Measurements from ENCODE around the gene PEAK1. TPM values are rescaled to one million over a fixed set of nuclear protein-coding genes. Genes with fewer than 3 reads are reported as not detected.

Gene PEAK1
- total RNA-seq, 1 experiment from 2014 or later, result 18.4 TPM

- Histone ChIP-seq H3K4me1 (no peaks in the 10 kb centered on the region), H3K4me3 (ENCODE audit: low read depth, low read length) (no peak overlapping the region), H3K36me3 (ENCODE audit: control insufficient read depth, insufficient read depth, low read length) (no peaks in the 10 kb centered on the region), H3K9me3 (no peaks in the 10 kb centered on the region), H3K27me3 (replicated peaks; ENCODE audit: control insufficient read depth, insufficient read depth, low read length) (no peaks in the 10 kb centered on the region)
- H3K36me3 Mint-ChIP-seq (ENCODE audit: insufficient read depth, unreplicated experiment), result no peaks in the 10 kb centered on the region
- no peaks in the 10 kb centered on the region for H3K27me3 Mint-ChIP-seq (ENCODE audit: insufficient read depth, unreplicated experiment)
- no peak overlapping the region for H3K4me3 Mint-ChIP-seq (ENCODE audit: unreplicated experiment)
- CTCF ChIA-PET, result interaction anchor here (0.6 kb wide), 1 partner anchor 110 kb away, joined by 7 read pairs; no protein-coding TSS in a partner anchor
- TF ChIP-seq CTCF (IDR thresholded peaks at IDR 0.05; ENCODE audit: insufficient read depth in 1 of 2, low read depth in 1 of 2, low read length in 1 of 2, severe bottlenecking in 1 of 2, unreplicated experiment in 1 of 2), result no peak
- no TSS peak for BruUV-seq (replicated peaks)
- H3K9me3 Mint-ChIP-seq (ENCODE audit: unreplicated experiment), result no peaks in the 10 kb centered on the region
- DNase-seq, result no peak
- H3K4me1 Mint-ChIP-seq (ENCODE audit: low read depth, unreplicated experiment), result no peaks in the 10 kb centered on the region
- no peak overlapping the region for H3K27ac Mint-ChIP-seq (ENCODE audit: unreplicated experiment)
- intact Hi-C loops (cut with micrococcal nuclease; ENCODE audit: unreplicated experiment), result no loop called here
- POLR2A ChIA-PET, result no interaction called here
These were observed 16.9 kb upstream of the PEAK1 start for GRCh38 chr15:77436822-77437221.

- H3K27me3 Mint-ChIP-seq (ENCODE audit: insufficient read depth, unreplicated experiment), result no peaks in the 10 kb centered on the region
- POLR2A ChIA-PET, result no interaction called here
These were observed 10.7 kb upstream of the PEAK1 start for GRCh38 chr15:77430652-77431051.

GRCh38 chr15:77430213-77430612 lies 10.3 kb upstream of the PEAK1 start:
- ChIA-PET CTCF (no interaction called here), POLR2A (no interaction called here)
- H3K36me3 ChIP-seq (ENCODE audit: control insufficient read depth, insufficient read depth, low read length), result no peaks in the 10 kb centered on the region
- intact Hi-C loops (cut with micrococcal nuclease; ENCODE audit: unreplicated experiment), result no loop called here
- H3K27me3 ChIP-seq (replicated peaks; ENCODE audit: control insufficient read depth, insufficient read depth, low read length), result no peaks in the 10 kb centered on the region
- no peak for DNase-seq
- no peaks in the 10 kb centered on the region for H3K4me1 Mint-ChIP-seq (ENCODE audit: low read depth, unreplicated experiment)
- no peak overlapping the region for H3K4me3 Mint-ChIP-seq (ENCODE audit: unreplicated experiment)
- no TSS peak for BruUV-seq (replicated peaks)
- H3K4me1 ChIP-seq, result no peaks in the 10 kb centered on the region
- H3K9me3 ChIP-seq, result no peaks in the 10 kb centered on the region
- no peaks in the 10 kb centered on the region for H3K36me3 Mint-ChIP-seq (ENCODE audit: insufficient read depth, unreplicated experiment)
- no peak for TF ChIP-seq CTCF (IDR thresholded peaks at IDR 0.05; ENCODE audit: insufficient read depth in 1 of 2, low read depth in 1 of 2, low read length in 1 of 2, severe bottlenecking in 1 of 2, unreplicated experiment in 1 of 2)
- H3K9me3 Mint-ChIP-seq (ENCODE audit: unreplicated experiment), result no peaks in the 10 kb centered on the region
- no peak overlapping the region for H3K27ac Mint-ChIP-seq (ENCODE audit: unreplicated experiment)
- H3K4me3 ChIP-seq (ENCODE audit: low read depth, low read length), result no peak overlapping the region
- no peaks in the 10 kb centered on the region for H3K27me3 Mint-ChIP-seq (ENCODE audit: insufficient read depth, unreplicated experiment)

More at GRCh38 chr15:77430652-77431051, 10.7 kb upstream of the PEAK1 start:
- intact Hi-C loops (cut with micrococcal nuclease; ENCODE audit: unreplicated experiment), result no loop called here
- H3K27ac Mint-ChIP-seq (ENCODE audit: unreplicated experiment), result no peak overlapping the region
- H3K4me3 ChIP-seq (ENCODE audit: low read depth, low read length), result no peak overlapping the region
- H3K9me3 ChIP-seq, result no peaks in the 10 kb centered on the region
- no peak for DNase-seq
- H3K27me3 ChIP-seq (replicated peaks; ENCODE audit: control insufficient read depth, insufficient read depth, low read length), result no peaks in the 10 kb centered on the region
- no peaks in the 10 kb centered on the region for H3K36me3 ChIP-seq (ENCODE audit: control insufficient read depth, insufficient read depth, low read length)
- no peak overlapping the region for H3K4me3 Mint-ChIP-seq (ENCODE audit: unreplicated experiment)
- CTCF ChIA-PET, result no interaction called here
- no peak for TF ChIP-seq CTCF (IDR thresholded peaks at IDR 0.05; ENCODE audit: insufficient read depth in 1 of 2, low read depth in 1 of 2, low read length in 1 of 2, severe bottlenecking in 1 of 2, unreplicated experiment in 1 of 2)
- no peaks in the 10 kb centered on the region for H3K4me1 Mint-ChIP-seq (ENCODE audit: low read depth, unreplicated experiment)
- no peaks in the 10 kb centered on the region for H3K36me3 Mint-ChIP-seq (ENCODE audit: insufficient read depth, unreplicated experiment)
- H3K4me1 ChIP-seq, result no peaks in the 10 kb centered on the region
- H3K9me3 Mint-ChIP-seq (ENCODE audit: unreplicated experiment), result no peaks in the 10 kb centered on the region
- BruUV-seq (replicated peaks), result no TSS peak
